ENCODE data around the gene GPSM1. TPM values are rescaled to one million over a fixed set of nuclear protein-coding genes. Genes with fewer than 3 reads are reported as not detected.

GPSM1 gene
- total RNA-seq, 2 experiments from 2014 or later: 9.0 TPM

GRCh38 chr9:136284951-136285350 is 42.4 kb upstream of the GPSM1 start:
- no peak for DNase-seq
- Mint-ChIP-seq H3K36me3 (ENCODE audit: low read depth) (no peaks in the 10 kb centered on the region), H3K27me3 (ENCODE audit: low read depth) (peaks cover 3% of the 10 kb centered on the region), H3K4me3 (no peak overlapping the region), H3K4me1 (ENCODE audit: low read depth) (peaks cover 6% of the 10 kb centered on the region), H3K9me3 (no peaks in the 10 kb centered on the region), H3K27ac (no peak overlapping the region)
- CTCF ChIA-PET: no interaction called here
- intact Hi-C loops (cut with micrococcal nuclease): no loop called here

GRCh38 chr9:136285501-136286358 is 41.6 kb upstream of the GPSM1 start:
- DNase-seq: no peak
- H3K36me3 Mint-ChIP-seq (ENCODE audit: low read depth): no peaks in the 10 kb centered on the region
- peaks cover 6% of the 10 kb centered on the region for H3K4me1 Mint-ChIP-seq (ENCODE audit: low read depth)
- CTCF ChIA-PET: interaction anchor here (0.6 kb wide), 1 partner anchor 1676 kb away, joined by 5 read pairs; no protein-coding TSS in a partner anchor
- peaks cover 3% of the 10 kb centered on the region for H3K27me3 Mint-ChIP-seq (ENCODE audit: low read depth)
- no peaks in the 10 kb centered on the region for H3K9me3 Mint-ChIP-seq
- intact Hi-C loops (cut with micrococcal nuclease): no loop called here
- no peak overlapping the region for H3K4me3 Mint-ChIP-seq
- no peak overlapping the region for H3K27ac Mint-ChIP-seq

DNA sequence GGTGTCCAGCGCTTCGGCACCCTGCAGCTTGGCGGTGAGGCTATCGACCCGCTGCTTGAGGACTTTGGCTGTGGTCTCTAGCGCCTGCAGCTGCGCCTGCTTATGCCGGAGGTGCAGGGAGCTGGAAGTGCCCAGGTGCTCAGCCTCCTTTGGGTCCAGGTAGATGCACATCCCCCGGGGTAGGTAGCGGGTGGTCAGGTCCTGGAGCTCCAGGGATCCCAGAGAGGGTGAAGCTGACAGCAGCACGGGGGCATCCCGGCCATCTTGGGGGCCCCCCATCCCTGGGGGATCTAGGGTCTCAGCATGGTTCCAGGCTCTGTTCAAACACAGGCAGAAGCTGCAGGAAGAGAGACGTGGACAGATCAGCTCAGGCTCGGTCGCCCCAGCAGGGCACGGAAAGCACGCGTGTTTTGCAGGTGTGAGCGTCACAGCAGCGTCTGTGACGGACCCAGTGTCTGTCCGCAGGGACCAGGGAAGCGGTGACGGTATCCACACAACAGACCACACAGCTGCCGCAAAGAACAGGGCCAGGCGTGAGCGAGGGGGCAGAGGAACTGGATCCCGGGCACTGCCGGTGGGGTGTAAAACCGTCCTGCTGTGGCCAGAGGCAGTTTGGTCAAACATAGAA is 40.9 kb upstream of the GPSM1 start:
- CTCF ChIA-PET: interaction anchor here (0.6 kb wide), 1 partner anchor 1677 kb away, joined by 5 read pairs; no protein-coding TSS in a partner anchor
- no peaks in the 10 kb centered on the region for H3K9me3 Mint-ChIP-seq
- no peak overlapping the region for H3K27ac Mint-ChIP-seq
- intact Hi-C loops (cut with micrococcal nuclease): no loop called here
- peaks cover 3% of the 10 kb centered on the region for H3K27me3 Mint-ChIP-seq (ENCODE audit: low read depth)
- H3K4me3 Mint-ChIP-seq: no peak overlapping the region
- H3K4me1 Mint-ChIP-seq (ENCODE audit: low read depth): peaks cover 6% of the 10 kb centered on the region
- DNase-seq: no peak
- H3K36me3 Mint-ChIP-seq (ENCODE audit: low read depth): no peaks in the 10 kb centered on the region

DNA sequence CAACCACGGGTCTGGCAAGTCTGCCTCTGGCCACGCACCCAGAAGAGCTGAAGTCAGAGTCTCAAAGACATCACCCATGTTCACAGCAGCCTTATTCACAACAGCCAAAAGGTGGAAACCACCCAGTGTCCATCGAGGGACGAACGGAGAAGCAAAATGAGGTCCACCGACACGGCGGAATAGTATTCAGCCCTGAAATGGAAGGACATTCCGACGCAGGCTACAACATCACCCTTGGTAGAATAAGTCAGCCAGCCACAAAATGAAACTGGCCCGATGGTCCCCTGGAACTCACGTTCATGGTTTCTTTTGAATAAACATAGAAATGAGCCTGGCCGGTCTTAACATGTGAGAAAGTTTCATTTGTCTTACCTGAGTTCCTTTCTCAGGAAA is 40.4 kb upstream of the GPSM1 start:
- no peak overlapping the region for H3K4me3 Mint-ChIP-seq
- CTCF ChIA-PET: no interaction called here
- H3K27me3 Mint-ChIP-seq (ENCODE audit: low read depth): peaks cover 3% of the 10 kb centered on the region
- DNase-seq: no peak
- H3K9me3 Mint-ChIP-seq: no peaks in the 10 kb centered on the region
- intact Hi-C loops (cut with micrococcal nuclease): no loop called here
- H3K36me3 Mint-ChIP-seq (ENCODE audit: low read depth): no peaks in the 10 kb centered on the region
- H3K27ac Mint-ChIP-seq: no peak overlapping the region
- H3K4me1 Mint-ChIP-seq (ENCODE audit: low read depth): peaks cover 6% of the 10 kb centered on the region

DNA sequence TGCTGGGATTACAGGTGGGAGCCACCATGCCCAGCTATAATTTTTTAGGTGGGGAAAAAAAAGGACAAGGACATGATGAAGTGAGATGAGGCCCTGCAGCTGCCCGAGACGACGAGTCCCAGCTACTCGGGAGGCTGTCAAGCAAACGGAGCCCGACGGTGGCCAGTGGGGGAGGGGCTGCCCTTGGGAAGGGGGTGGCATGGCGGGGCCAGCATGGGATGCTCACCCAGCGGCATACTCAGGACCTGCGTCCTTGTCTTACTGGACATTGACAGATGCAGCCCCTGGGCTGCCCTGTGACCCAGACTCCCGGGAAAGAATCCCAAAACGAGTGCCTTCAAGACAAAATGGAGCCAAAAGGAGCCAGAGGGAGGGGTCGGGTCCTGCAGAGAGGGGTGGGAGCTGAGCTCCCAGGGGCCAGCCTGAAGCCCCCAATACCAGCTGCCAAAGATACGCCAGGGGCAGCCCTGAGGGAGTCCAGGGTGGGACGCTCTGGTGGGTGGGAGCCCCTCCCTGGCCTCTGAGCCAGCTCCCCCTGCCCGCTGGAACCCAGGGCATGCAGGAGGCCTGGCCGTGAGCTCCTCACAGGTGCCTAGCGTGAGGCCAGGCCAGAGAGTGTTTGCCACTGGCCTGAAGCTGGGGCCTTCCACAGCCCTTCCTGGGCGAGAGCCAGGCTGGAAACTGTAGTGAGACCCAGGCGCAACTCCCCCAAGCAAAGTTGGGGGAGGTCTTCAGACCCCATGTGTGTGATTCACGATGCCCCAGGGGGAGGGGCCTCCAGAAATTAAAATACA is 39.2 kb upstream of the GPSM1 start:
- intact Hi-C loops (cut with micrococcal nuclease): no loop called here
- H3K9me3 Mint-ChIP-seq: no peaks in the 10 kb centered on the region
- peaks cover 3% of the 10 kb centered on the region for H3K27me3 Mint-ChIP-seq (ENCODE audit: low read depth)
- no peak overlapping the region for H3K27ac Mint-ChIP-seq
- H3K4me1 Mint-ChIP-seq (ENCODE audit: low read depth): peaks cover 4% of the 10 kb centered on the region
- H3K4me3 Mint-ChIP-seq: no peak overlapping the region
- no peaks in the 10 kb centered on the region for H3K36me3 Mint-ChIP-seq (ENCODE audit: low read depth)
- CTCF ChIA-PET: interaction anchor here (1.1 kb wide), 1 partner anchor 23 kb away, joined by 3 read pairs; no protein-coding TSS in a partner anchor
- no peak for DNase-seq

- H3K36me3 Mint-ChIP-seq (ENCODE audit: low read depth): no peaks in the 10 kb centered on the region
- no peak for DNase-seq
- no peak overlapping the region for H3K4me3 Mint-ChIP-seq
- no peak overlapping the region for H3K27ac Mint-ChIP-seq
- no peaks in the 10 kb centered on the region for H3K27me3 Mint-ChIP-seq (ENCODE audit: low read depth)
- H3K4me1 Mint-ChIP-seq (ENCODE audit: low read depth): no peaks in the 10 kb centered on the region
- intact Hi-C loops (cut with micrococcal nuclease): no loop called here
- CTCF ChIA-PET: no interaction called here
- H3K9me3 Mint-ChIP-seq: no peaks in the 10 kb centered on the region
Observed at GRCh38 chr9:136289651-136290507, 37.5 kb upstream of the GPSM1 start.

DNA sequence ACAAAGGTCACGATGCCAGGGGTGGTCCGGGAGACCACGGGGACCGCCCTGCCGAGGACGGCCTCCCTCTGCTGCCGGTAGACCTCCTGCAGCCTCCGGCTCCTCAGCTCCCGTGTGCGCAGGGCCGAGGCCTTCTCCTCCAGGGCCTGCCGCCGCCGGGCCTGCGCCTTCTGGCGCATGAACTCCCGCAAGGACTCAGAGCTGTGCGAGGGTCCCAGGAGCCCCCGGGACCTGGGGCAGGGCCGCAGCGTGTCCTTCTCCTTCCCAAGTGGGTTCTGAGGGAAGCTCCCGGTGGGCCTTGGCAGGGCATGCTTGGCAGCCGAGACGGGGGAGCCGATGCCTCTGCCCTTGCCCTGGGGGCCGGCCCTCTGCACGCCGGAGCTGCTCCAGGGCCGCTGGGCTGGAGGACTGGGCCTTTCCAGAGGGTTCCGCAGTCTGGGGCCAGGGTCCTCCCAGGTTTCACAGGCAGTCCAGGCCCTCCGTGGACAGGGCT is 36.8 kb upstream of the GPSM1 start:
- Mint-ChIP-seq H3K4me1 (ENCODE audit: low read depth) (no peaks in the 10 kb centered on the region), H3K27me3 (ENCODE audit: low read depth) (no peaks in the 10 kb centered on the region), H3K36me3 (ENCODE audit: low read depth) (no peaks in the 10 kb centered on the region), H3K27ac (no peak overlapping the region), H3K4me3 (no peak overlapping the region), H3K9me3 (no peaks in the 10 kb centered on the region)
- intact Hi-C loops (cut with micrococcal nuclease): no loop called here
- CTCF ChIA-PET: no interaction called here
- no peak for DNase-seq

GRCh38 chr9:136291306-136292025 is 35.9 kb upstream of the GPSM1 start:
- CTCF ChIA-PET: no interaction called here
- H3K27me3 Mint-ChIP-seq (ENCODE audit: low read depth): no peaks in the 10 kb centered on the region
- H3K36me3 Mint-ChIP-seq (ENCODE audit: low read depth): no peaks in the 10 kb centered on the region
- no peak overlapping the region for H3K4me3 Mint-ChIP-seq
- no peaks in the 10 kb centered on the region for H3K9me3 Mint-ChIP-seq
- no peaks in the 10 kb centered on the region for H3K4me1 Mint-ChIP-seq (ENCODE audit: low read depth)
- no peak for DNase-seq
- H3K27ac Mint-ChIP-seq: no peak overlapping the region
- intact Hi-C loops (cut with micrococcal nuclease): no loop called here

DNA sequence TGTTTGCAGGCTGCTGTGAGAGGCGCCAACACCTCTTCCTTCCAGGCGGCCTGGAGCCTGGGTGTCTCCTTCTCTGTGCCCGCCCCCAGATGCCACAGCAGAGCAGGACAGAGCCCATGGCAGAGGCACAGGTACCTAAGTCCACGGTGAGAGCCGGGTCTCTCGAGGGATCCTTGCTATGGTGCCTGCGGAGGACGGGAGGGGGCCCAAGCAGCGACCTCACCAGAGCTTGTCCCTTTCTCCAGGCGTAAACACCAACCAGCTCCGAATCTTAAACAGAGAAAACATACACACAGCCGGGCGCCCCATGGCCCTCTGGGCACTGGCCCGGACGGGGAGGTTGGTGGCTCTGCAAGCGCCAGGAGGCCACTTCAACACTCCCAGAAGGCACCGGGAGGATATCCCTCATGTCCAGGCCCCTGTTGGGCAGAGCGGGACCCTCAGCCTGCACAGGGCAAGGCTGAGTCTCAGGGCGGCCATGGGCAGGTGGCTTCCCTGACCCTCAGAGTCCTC is 35.3 kb upstream of the GPSM1 start:
- no peak for DNase-seq
- CTCF ChIA-PET: no interaction called here
- Mint-ChIP-seq H3K27ac (no peak overlapping the region), H3K27me3 (ENCODE audit: low read depth) (no peaks in the 10 kb centered on the region), H3K36me3 (ENCODE audit: low read depth) (no peaks in the 10 kb centered on the region), H3K9me3 (no peaks in the 10 kb centered on the region), H3K4me1 (ENCODE audit: low read depth) (no peaks in the 10 kb centered on the region), H3K4me3 (no peak overlapping the region)
- intact Hi-C loops (cut with micrococcal nuclease): no loop called here

GRCh38 chr9:136292591-136293448 is 34.5 kb upstream of the GPSM1 start:
- DNase-seq: no peak
- no peaks in the 10 kb centered on the region for H3K36me3 Mint-ChIP-seq (ENCODE audit: low read depth)
- no peak overlapping the region for H3K4me3 Mint-ChIP-seq
- no peak overlapping the region for H3K27ac Mint-ChIP-seq
- CTCF ChIA-PET: no interaction called here
- H3K27me3 Mint-ChIP-seq (ENCODE audit: low read depth): no peaks in the 10 kb centered on the region
- intact Hi-C loops (cut with micrococcal nuclease): no loop called here
- no peaks in the 10 kb centered on the region for H3K9me3 Mint-ChIP-seq
- H3K4me1 Mint-ChIP-seq (ENCODE audit: low read depth): no peaks in the 10 kb centered on the region

Measured in activated naive CD4-positive, alpha-beta T cell treated with anti-CD3 and anti-CD28 coated beads for 36 hours (primary cell).